Measurements from ENCODE around the gene RTL9.
"Not testable (repeated sequence)": the region's sequence is repeated elsewhere in the genome, so short reads cannot be mapped to it uniquely, and the experiment has no call there.

The RTL9 gene

GRCh38 chrX:110358548-110358947, at the start of gene RTL9:
Gene RTL9 (plus strand): TSS chrX:110358848. CDS start chrX:110450618, 91,770 bp downstream.
- DNase-seq (ENCODE audit: low spot score) = no peak

GRCh38 chrX:110310000-110310790, 48.5 kb upstream of the RTL9 start:
- DNase-seq (ENCODE audit: low spot score) = no peak

- peak; percentile 29 for DNase-seq (ENCODE audit: low spot score)
These were observed 47.8 kb upstream of the RTL9 start for GRCh38 chrX:110310896-110311295.

GRCh38 chrX:110311437-110312230, 47.0 kb upstream of the RTL9 start:
- peak; percentile 45 for DNase-seq (ENCODE audit: low spot score)

- no peak for DNase-seq (ENCODE audit: low spot score)
These were observed 43.1 kb upstream of the RTL9 start for GRCh38 chrX:110315551-110315950.

- DNase-seq (ENCODE audit: low spot score) = no peak
These were observed 42.1 kb upstream of the RTL9 start for GRCh38 chrX:110316351-110317060.

GRCh38 chrX:110317061-110317819, 41.4 kb upstream of the RTL9 start:
- DNase-seq (ENCODE audit: low spot score) = no peak

- peak; percentile 71 for DNase-seq (ENCODE audit: low spot score)
These were observed 40.6 kb upstream of the RTL9 start, which contains the start of gene AMMECR1 for GRCh38 chrX:110317820-110318663. Gene AMMECR1 (minus strand): TSS chrX:110318085. CDS start chrX:110318071, 14 bp downstream.

- DNase-seq (ENCODE audit: low spot score) = no peak
These were observed 40.0 kb upstream of the RTL9 start for GRCh38 chrX:110318664-110318968.

- no peak for DNase-seq (ENCODE audit: low spot score)
These were observed 38.2 kb upstream of the RTL9 start for GRCh38 chrX:110320381-110320987.

- DNase-seq (ENCODE audit: low spot score) = no peak
These were observed 37.6 kb upstream of the RTL9 start for GRCh38 chrX:110321081-110321480.

- no peak for DNase-seq (ENCODE audit: low spot score)
These were observed 37.0 kb upstream of the RTL9 start for GRCh38 chrX:110321670-110322069.

GRCh38 chrX:110322603-110323002, 36.0 kb upstream of the RTL9 start:
- DNase-seq (ENCODE audit: low spot score) = no peak

- DNase-seq (ENCODE audit: low spot score) = no peak
These were observed 31.9 kb upstream of the RTL9 start for GRCh38 chrX:110326712-110327111.

- no peak for DNase-seq (ENCODE audit: low spot score)
These were observed 31.3 kb upstream of the RTL9 start for GRCh38 chrX:110327336-110327735.

- not testable (repeated sequence) for DNase-seq (ENCODE audit: low spot score)
These were observed 30.0 kb upstream of the RTL9 start for GRCh38 chrX:110328613-110329012.

- DNase-seq (ENCODE audit: low spot score) = no peak
These were observed 27.1 kb upstream of the RTL9 start for GRCh38 chrX:110331444-110332030.

- not testable (repeated sequence) for DNase-seq (ENCODE audit: low spot score)
These were observed 25.2 kb upstream of the RTL9 start for GRCh38 chrX:110333458-110333857.

GRCh38 chrX:110338935-110339334, 19.7 kb upstream of the RTL9 start:
- DNase-seq (ENCODE audit: low spot score) = no peak

All from COLO829 (cell line).